DND-41 (cell line): Measurements from ENCODE around the gene ZNF354C.

Experiments used
- ATAC-seq: fragments of 200-7000 bp; cut with Tn5 transposase; 3 replicates; pipeline ENCODE4 v1.9.1; 2021; ENCODE audit warnings: low read depth; ENCODE audit not compliant: insufficient read depth
- DNase-seq: peaks from one replicate; pipeline ENCODE4 v3.0.0-alpha.2; 2020
- H2AFZ ChIP-seq: 2 replicates; pipeline ENCODE4 v1.6.0; 2012; ENCODE audit warnings: low read depth, low read length
- H3K27ac ChIP-seq: 2 replicates; pipeline ENCODE4 v1.5.1; 2012; ENCODE audit warnings: low read length, inconsistent platforms
- H3K27me3 ChIP-seq: fragments of 200-600 bp; sonication (generic); 2 replicates; pipeline ENCODE4 v1.6.0; 2012; ENCODE audit warnings: low read length, mild to moderate bottlenecking, inconsistent platforms; ENCODE audit not compliant: insufficient read depth, poor library complexity
- H3K36me3 ChIP-seq: 2 replicates; pipeline ENCODE4 v1.5.1; 2012; ENCODE audit warnings: low read length, inconsistent platforms; ENCODE audit not compliant: insufficient read depth
- H3K4me1 ChIP-seq: 2 replicates; pipeline ENCODE4 v1.5.1; 2012; ENCODE audit warnings: mild to moderate bottlenecking, low read length; ENCODE audit not compliant: insufficient read depth
- H3K4me2 ChIP-seq: 2 replicates; pipeline ENCODE4 v1.6.0; 2012; ENCODE audit warnings: mild to moderate bottlenecking, moderate library complexity, low read length, inconsistent platforms; ENCODE audit not compliant: insufficient read depth
- H3K4me3 ChIP-seq, 2 experiments: fragments of 200-600 bp in 1 of 2; shearing (Covaris generic) in 1 of 2; 2 replicates each; pipeline ENCODE4 v1.5.1; 2012 to 2016; ENCODE audit warnings: inconsistent platforms in 2 of 2, low read length in 2 of 2, mild to moderate bottlenecking in 2 of 2, low read depth in 1 of 2, moderate library complexity in 1 of 2
- H3K79me2 ChIP-seq: 2 replicates; pipeline ENCODE4 v1.6.0; 2012; ENCODE audit warnings: low read length, inconsistent platforms; ENCODE audit not compliant: insufficient read depth
- H3K9ac ChIP-seq: 2 replicates; pipeline ENCODE4 v1.6.0; 2012; ENCODE audit warnings: low read depth, mild to moderate bottlenecking, inconsistent platforms, low read length, moderate library complexity
- H3K9me3 ChIP-seq: 2 replicates; pipeline ENCODE4 v1.5.1; 2012; ENCODE audit warnings: low read length, moderate library complexity, mild to moderate bottlenecking, inconsistent platforms; ENCODE audit not compliant: insufficient read depth, severe bottlenecking
- H4K20me1 ChIP-seq: 2 replicates; pipeline ENCODE4 v1.6.0; 2012; ENCODE audit warnings: low read length; ENCODE audit not compliant: insufficient read depth
- CTCF ChIP-seq: IDR thresholded peaks from 2 replicates; pipeline ENCODE4 v1.5.1; 2012; ENCODE audit warnings: borderline replicate concordance, low read length, moderate library complexity, mild to moderate bottlenecking; ENCODE audit not compliant: poor library complexity, severe bottlenecking; ENCODE audit errors: extremely low read depth
- EZH2 ChIP-seq: IDR thresholded peaks from 3 replicates; pipeline ENCODE4 v1.6.1; 2012; ENCODE audit warnings: borderline replicate concordance, low read depth, mild to moderate bottlenecking, moderate library complexity, low read length, inconsistent platforms; ENCODE audit not compliant: severe bottlenecking

The ZNF354C gene

DNA sequence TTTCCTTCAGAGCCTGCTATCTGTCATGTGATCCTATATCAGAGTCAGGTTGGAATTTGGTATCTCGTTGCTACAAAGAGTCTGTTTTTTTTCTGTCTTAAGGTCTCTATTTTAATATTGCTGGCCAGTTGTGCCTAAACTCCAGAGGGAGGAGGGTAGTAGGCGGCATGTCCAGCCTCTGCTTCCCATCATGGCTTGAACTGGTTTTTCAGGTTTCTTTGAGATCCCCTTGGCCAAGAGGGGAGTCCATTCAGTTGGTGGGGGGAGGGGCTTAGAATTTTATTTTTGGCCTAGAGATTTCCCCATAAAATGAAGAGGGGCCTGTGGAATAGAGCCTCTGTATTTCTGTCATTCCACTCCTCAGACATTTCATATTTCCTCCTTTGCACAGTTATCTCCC, 15.4 kb upstream of the ZNF354C start:
- no peaks in the 10 kb centered on the region for H3K27me3 ChIP-seq
- no peak overlapping the region for H3K9ac ChIP-seq
- TF ChIP-seq EZH2 (no peak), CTCF (no peak)
- no peak overlapping the region for H2AFZ ChIP-seq
- H3K9me3 ChIP-seq: peaks cover 3% of the 10 kb centered on the region
- no peak for ATAC-seq
- no peaks in the 10 kb centered on the region for H3K4me1 ChIP-seq
- no peak for DNase-seq
- no peak overlapping the region for H3K27ac ChIP-seq
- H4K20me1 ChIP-seq: no peaks in the 10 kb centered on the region
- no peaks in the 10 kb centered on the region for H3K79me2 ChIP-seq
- no peak overlapping the region for H3K4me3 ChIP-seq
- no peaks in the 10 kb centered on the region for H3K36me3 ChIP-seq
- no peak overlapping the region for H3K4me2 ChIP-seq

GRCh38 chr5:179051784-179052183, 8.4 kb upstream of the ZNF354C start:
- ATAC-seq: no peak
- Histone ChIP-seq H4K20me1 (no peaks in the 10 kb centered on the region), H3K9ac (no peak overlapping the region), H3K36me3 (no peaks in the 10 kb centered on the region), H3K27ac (no peak overlapping the region), H2AFZ (no peak overlapping the region), H3K4me2 (no peak overlapping the region), H3K4me1 (no peaks in the 10 kb centered on the region), H3K4me3 (no peak overlapping the region), H3K9me3 (peaks cover 3% of the 10 kb centered on the region), H3K79me2 (no peaks in the 10 kb centered on the region), H3K27me3 (no peaks in the 10 kb centered on the region)
- TF ChIP-seq CTCF (no peak), EZH2 (no peak)
- no peak for DNase-seq

GRCh38 chr5:179054036-179054785, 6.0 kb upstream of the ZNF354C start:
- Histone ChIP-seq H3K4me3 (no peak overlapping the region), H3K4me1 (no peaks in the 10 kb centered on the region), H2AFZ (no peak overlapping the region), H3K36me3 (no peaks in the 10 kb centered on the region), H3K9ac (no peak overlapping the region), H3K4me2 (no peak overlapping the region), H3K27me3 (no peaks in the 10 kb centered on the region), H3K9me3 (no peaks in the 10 kb centered on the region), H3K27ac (no peak overlapping the region), H4K20me1 (no peaks in the 10 kb centered on the region), H3K79me2 (no peaks in the 10 kb centered on the region)
- ATAC-seq (no peak), DNase-seq (no peak)
- TF ChIP-seq CTCF (no peak), EZH2 (no peak)

DNA sequence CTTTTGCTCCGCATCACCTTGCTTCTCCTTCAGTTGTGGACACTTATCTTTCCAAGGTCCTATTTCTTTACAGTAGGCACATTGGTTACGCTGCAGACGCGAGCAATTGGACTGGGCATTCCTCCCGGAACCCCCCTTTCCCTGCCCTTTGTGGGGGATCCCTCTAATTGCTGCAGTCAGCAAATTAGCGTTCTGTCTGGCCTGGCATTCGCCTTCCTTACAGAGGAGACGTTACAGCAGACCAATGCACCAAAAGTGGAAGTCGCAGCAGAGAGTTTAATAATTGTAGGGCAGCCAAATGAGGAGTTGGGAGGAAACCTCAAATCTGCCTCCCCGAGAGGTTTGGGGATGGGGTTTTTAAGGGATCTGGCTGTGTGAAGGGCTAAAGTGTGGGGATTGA, 5.3 kb upstream of the ZNF354C start:
- no peak overlapping the region for H3K27ac ChIP-seq
- no peak overlapping the region for H3K4me3 ChIP-seq
- no peak overlapping the region for H3K9ac ChIP-seq
- no peak for ATAC-seq
- no peak for DNase-seq
- H3K9me3 ChIP-seq: no peaks in the 10 kb centered on the region
- no peaks in the 10 kb centered on the region for H3K36me3 ChIP-seq
- no peaks in the 10 kb centered on the region for H3K27me3 ChIP-seq
- H3K4me1 ChIP-seq: no peaks in the 10 kb centered on the region
- no peaks in the 10 kb centered on the region for H3K79me2 ChIP-seq
- H4K20me1 ChIP-seq: no peaks in the 10 kb centered on the region
- no peak overlapping the region for H2AFZ ChIP-seq
- H3K4me2 ChIP-seq: no peak overlapping the region
- TF ChIP-seq EZH2 (no peak), CTCF (no peak)
